Ovary (tissue), 9 donors: ENCODE results near the gene TMBIM6. TPM values are rescaled to one million over a fixed set of nuclear protein-coding genes. Genes with fewer than 3 reads are reported as not detected.
"Not testable (repeated sequence)": the region's sequence is repeated elsewhere in the genome, so short reads cannot be mapped to it uniquely, and the experiment has no call there.

Experiments
- DNase-seq, 5 donors: peaks; one replicate each; pipeline ENCODE4 v3.0.0-alpha.2; 2019 to 2020
- H3K27ac ChIP-seq, 2 donors: fragments of 200-600 bp; one replicate each; pipeline versions ENCODE4 v1.5.1 to v1.8.0; 2019 to 2022
- H3K27me3 ChIP-seq: fragments of 200-600 bp; one replicate; pipeline ENCODE4 v1.8.0; 2022
- H3K36me3 ChIP-seq: fragments of 200-600 bp; sonication (generic); one replicate; pipeline ENCODE4 v1.5.1; 2019
- H3K4me1 ChIP-seq: one replicate; pipeline ENCODE4 v1.8.1; 2013; ENCODE audit warnings: mild to moderate bottlenecking, moderate library complexity; ENCODE audit not compliant: insufficient read depth
- H3K4me3 ChIP-seq: fragments of 200-600 bp; sonication (generic); one replicate; pipeline ENCODE4 v1.5.1; 2017
- H3K9me3 ChIP-seq, 2 donors: fragments of 200-600 bp in 1 of 2; sonication (generic) in 1 of 2; one replicate each; pipeline versions ENCODE4 v1.5.1 to v1.8.1; 2013 to 2019; ENCODE audit warnings: mild to moderate bottlenecking in 1 of 2, moderate library complexity in 1 of 2
- CTCF ChIP-seq, 3 donors: fragments of 450-650 bp in 2 of 3; fragments of 200-600 bp in 1 of 3; IDR thresholded peaks; one replicate each; pipeline versions ENCODE4 v1.5.1 to v1.8.0; 2016 to 2022; ENCODE audit warnings: antibody characterized with exemption in 3 of 3, mild to moderate bottlenecking in 1 of 3
- EP300 ChIP-seq: sonication (generic); formaldehyde crosslinking; IDR thresholded peaks from one replicate; pipeline ENCODE4 v1.6.1; 2017; ENCODE audit warnings: antibody characterized with exemption
- POLR2A ChIP-seq: fragments of 450-650 bp; IDR thresholded peaks from one replicate; pipeline ENCODE4 v1.6.1; 2017; ENCODE audit warnings: antibody characterized with exemption, mild to moderate bottlenecking, moderate library complexity
- WGBS, 3 donors: extraction: QIAGEN DNeasy Blood & Tissue Kit in 1 of 3; methylation state at CpG; one replicate each; pipeline versions ENCODE4 v1.1.5 to v1.1.7; 2013 to 2017; 5-methylcytosine and 5-hydroxymethylcytosine counted together
- intact Hi-C, 4 donors: fragments of 100-400 bp; cut with DNase I; formaldehyde crosslinking; loops; one replicate each; pipeline versions ENCODE4 v1.11.0 to v1.15.1; 2022 to 2023
- polyA plus RNA-seq, 2 donors: library from polyadenylated mRNA; stranded (reverse); fragments of 200-250 nt in 1 of 2; fragments of 350-450 nt in 1 of 2; fragmentation: Illumina TruSeq in 1 of 2; extraction: RNeasy Lipid Tissue Mini Kit (QIAGEN cat#74804) in 1 of 2; gene quantifications; one replicate each; pipeline ENCODE4 v1.2.3, GENCODE V29; 2013 to 2014
- total RNA-seq, 7 donors: library from RNA; depleted of rRNA in 2 of 7; stranded (reverse); fragments of >200 nt in 2 of 7; fragmentation: NEBNext Ultra II Directional in 3 of 7; extraction: Animal tissue kit (Norgen Biotek cat#: 25700) in 3 of 7; gene quantifications; one replicate each; pipeline versions ENCODE4 v1.1.0 to v1.2.4, GENCODE V29; 2016 to 2023
- donor health status: DM: no; HTN: no; CAD: no; lungs with moderate emphysema.
- donor health status: DM: no; HTN: no; CAD: no.
- donor health status: Bipolar disorder and iron deficiency.
- donor health status: DM: yes; HTN: yes; CAD: no.
- donor health status: DM: no; HTN: no; CAD: no.
- donor health status: DM: yes; HTN: yes; CAD: no.

The TMBIM6 gene
- total and polyA plus RNA-seq, 9 donors, result 203 to 677 (median 335) TPM

GRCh38 chr12:49728446-49728845 lies 12.9 kb upstream of the TMBIM6 start:
- Histone ChIP-seq H3K9me3 (no peaks in the 10 kb centered on the region), H3K36me3 (no peaks in the 10 kb centered on the region), H3K27me3 (no peaks in the 10 kb centered on the region), H3K4me1 (no peaks in the 10 kb centered on the region), H3K27ac (no peak overlapping the region), H3K4me3 (no peak overlapping the region)
- intact Hi-C loops, result no loop called here
- WGBS, 3 donors, result 85 to 88% (median 86%) methylated on average over 3 of the region's 3 CpGs
- TF ChIP-seq CTCF (IDR thresholded peaks at IDR 0.05) (no peak), EP300 (no peak), POLR2A (no peak)
- no peak for DNase-seq

GRCh38 chr12:49730050-49730449 lies 11.3 kb upstream of the TMBIM6 start:
- H3K4me3 ChIP-seq, result no peak overlapping the region
- no peaks in the 10 kb centered on the region for H3K27me3 ChIP-seq
- intact Hi-C loops, result no loop called here
- H3K9me3 ChIP-seq, result no peaks in the 10 kb centered on the region
- 61 to 72% (median 65%) methylated on average over 1 of the region's 1 CpG for WGBS, 3 donors
- TF ChIP-seq POLR2A (no peak), EP300 (no peak), CTCF (IDR thresholded peaks at IDR 0.05) (no peak)
- no peaks in the 10 kb centered on the region for H3K36me3 ChIP-seq
- no peaks in the 10 kb centered on the region for H3K4me1 ChIP-seq
- H3K27ac ChIP-seq, result no peak overlapping the region
- DNase-seq, result no peak

GRCh38 chr12:49730568-49731101 lies 10.7 kb upstream of the TMBIM6 start:
- TF ChIP-seq EP300, result no peak
- no peak for TF ChIP-seq POLR2A
- intact Hi-C loops, result no loop called here
- H3K4me3 ChIP-seq, result no peak overlapping the region
- no peak for DNase-seq
- 86 to 89% (median 87%) methylated on average over 3 of the region's 3 CpGs for WGBS, 3 donors
- no peaks in the 10 kb centered on the region for H3K9me3 ChIP-seq
- no peaks in the 10 kb centered on the region for H3K27me3 ChIP-seq
- H3K4me1 ChIP-seq, result no peaks in the 10 kb centered on the region
- H3K27ac ChIP-seq, result no peak overlapping the region
- no peaks in the 10 kb centered on the region for H3K36me3 ChIP-seq

- H3K27ac ChIP-seq, result no peak overlapping the region
- H3K9me3 ChIP-seq, result no peaks in the 10 kb centered on the region
- 71 to 75% (median 72%) methylated on average over 10 of the region's 10 CpGs for WGBS, 3 donors
- no peaks in the 10 kb centered on the region for H3K27me3 ChIP-seq
- H3K4me1 ChIP-seq, result no peaks in the 10 kb centered on the region
- H3K4me3 ChIP-seq, result no peak overlapping the region
- DNase-seq, result no peak
- H3K36me3 ChIP-seq, result no peaks in the 10 kb centered on the region
- TF ChIP-seq POLR2A, result no peak
- no peak for TF ChIP-seq EP300
- TF ChIP-seq CTCF (IDR thresholded peaks at IDR 0.05), result no peak
- intact Hi-C loops, result no loop called here
These were observed 7.9 kb upstream of the TMBIM6 start for GRCh38 chr12:49733219-49734017.

- H3K36me3 ChIP-seq, H3K9me3 ChIP-seq, intact Hi-C loops, H3K4me3 ChIP-seq, H3K4me1 ChIP-seq, H3K27ac ChIP-seq, H3K27me3 ChIP-seq, DNase-seq: not testable (repeated sequence)
- WGBS, 3 donors, result 93 to 95% (median 94%) methylated on average over 7 of the region's 7 CpGs
These were observed 6.5 kb upstream of the TMBIM6 start for GRCh38 chr12:49734900-49735299.

- H3K4me3 ChIP-seq, H3K27ac ChIP-seq, H3K36me3 ChIP-seq, DNase-seq, intact Hi-C loops, H3K27me3 ChIP-seq, H3K9me3 ChIP-seq, H3K4me1 ChIP-seq: not testable (repeated sequence)
- 83 to 87% (median 86%) methylated on average over 5 of the region's 5 CpGs for WGBS, 3 donors
These were observed 2.6 kb upstream of the TMBIM6 start for GRCh38 chr12:49738721-49739120.

GRCh38 chr12:49740277-49740676 lies 1.1 kb upstream of the TMBIM6 start:
- intact Hi-C loops, H3K27ac ChIP-seq, H3K9me3 ChIP-seq, H3K36me3 ChIP-seq, H3K27me3 ChIP-seq, H3K4me3 ChIP-seq: not testable (repeated sequence)
- peak in 1 of 5 donors; percentile 21 for DNase-seq
- WGBS, 3 donors, result 93 to 96% (median 95%) methylated on average over 12 of the region's 12 CpGs
- peaks cover 11% of the 10 kb centered on the region for H3K4me1 ChIP-seq
